Glomerular visceral epithelial cell (primary cell): ENCODE results near the gene SHCBP1L.
A peak's percentile ranks its signal among the peaks of the same experiment; 100 is the strongest.

ENCODE experiments used
- DNase-seq: peaks from one replicate; pipeline ENCODE4 v3.0.0-alpha.2; 2016; ENCODE audit errors: extremely low spot score

The SHCBP1L gene

DNA sequence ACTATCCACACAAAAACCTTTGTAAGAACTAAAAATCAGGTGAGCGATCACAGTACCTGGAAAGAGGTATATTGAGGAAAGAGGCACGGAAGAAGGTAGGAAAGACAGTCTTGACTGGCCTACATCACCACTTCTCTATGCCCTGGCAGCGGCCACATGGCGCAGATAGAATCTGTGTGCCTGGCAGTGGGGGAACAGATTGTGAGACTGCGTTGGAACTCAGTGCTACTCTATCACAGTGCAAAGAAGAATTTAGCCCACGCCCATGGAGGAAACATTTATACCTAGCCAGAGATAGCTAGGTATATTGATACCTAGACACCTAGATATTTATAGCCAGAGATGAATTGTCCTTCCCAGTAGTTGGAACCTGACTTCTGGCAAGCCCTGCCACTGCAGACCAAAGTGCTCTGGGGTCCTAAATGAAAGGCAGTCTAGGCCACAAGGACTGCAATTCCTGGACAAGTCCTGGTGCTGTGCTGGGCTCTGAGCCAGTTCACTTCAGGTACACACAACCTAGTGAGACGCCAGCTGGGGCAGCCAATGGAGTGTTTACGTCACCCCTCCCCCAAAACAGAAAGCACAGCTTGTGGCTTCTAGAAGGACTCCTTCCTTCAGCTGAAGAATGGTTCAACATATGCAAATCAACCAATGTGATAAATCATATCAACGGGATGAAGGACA lies 61.9 kb downstream of the SHCBP1L start:
- no peak for DNase-seq

DNA sequence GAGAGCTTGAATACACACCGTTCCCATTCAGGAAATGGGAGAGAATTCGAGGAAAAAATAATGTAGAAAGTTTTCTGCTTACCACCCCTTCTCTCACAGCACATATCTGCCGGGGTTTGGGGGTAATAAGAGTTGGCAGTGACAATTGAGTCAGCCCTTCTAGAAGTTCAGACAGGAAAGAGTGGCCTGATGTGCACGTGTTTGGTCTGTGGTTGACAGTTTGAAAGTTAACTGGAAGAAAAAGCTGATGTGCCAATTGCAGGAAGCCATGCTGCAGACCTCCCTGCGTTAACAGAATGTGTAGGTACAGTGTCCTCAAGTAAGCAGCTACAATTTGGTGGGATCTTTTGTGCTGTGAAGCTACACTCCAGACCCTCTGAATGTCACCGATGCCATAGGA lies 63.0 kb downstream of the SHCBP1L start:
- DNase-seq, result no peak

DNA sequence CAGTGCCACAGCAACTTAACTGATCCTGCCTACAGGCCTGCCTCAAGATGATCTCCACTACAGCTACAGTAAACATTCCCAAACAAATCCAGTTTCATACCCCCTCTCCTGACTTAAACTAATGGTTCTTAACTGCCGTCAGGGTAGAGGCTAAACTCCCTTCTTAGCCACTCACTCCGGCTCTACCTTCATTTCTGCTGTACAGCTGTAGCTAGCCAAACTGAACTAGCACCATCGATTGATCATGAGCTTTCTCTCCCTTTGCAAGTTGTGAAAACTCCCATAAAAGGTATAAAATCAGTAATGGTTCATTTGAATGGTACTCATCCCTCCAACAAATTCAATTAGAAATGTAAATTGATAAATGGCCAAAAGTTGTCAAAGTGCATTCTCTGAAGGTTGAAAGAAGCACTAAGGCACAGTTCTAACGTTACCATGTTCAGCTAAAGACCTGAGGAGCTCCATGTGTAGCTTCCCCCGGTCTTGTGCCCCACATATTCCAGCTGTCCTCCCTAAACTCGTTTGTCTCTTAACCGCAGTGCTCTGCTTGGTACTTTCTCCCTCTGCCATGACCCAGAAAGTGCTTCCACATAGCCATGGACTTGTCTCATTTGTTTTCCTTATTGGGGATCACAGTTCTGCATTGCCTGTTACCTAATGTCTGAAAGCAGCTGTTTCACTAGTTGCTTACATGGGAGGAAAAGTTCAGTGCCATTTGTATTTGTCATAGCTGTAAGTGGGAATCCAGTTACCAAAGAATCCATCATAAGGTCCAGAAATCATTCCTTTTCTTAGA lies 64.0 kb downstream of the SHCBP1L start:
- no peak for DNase-seq

DNA sequence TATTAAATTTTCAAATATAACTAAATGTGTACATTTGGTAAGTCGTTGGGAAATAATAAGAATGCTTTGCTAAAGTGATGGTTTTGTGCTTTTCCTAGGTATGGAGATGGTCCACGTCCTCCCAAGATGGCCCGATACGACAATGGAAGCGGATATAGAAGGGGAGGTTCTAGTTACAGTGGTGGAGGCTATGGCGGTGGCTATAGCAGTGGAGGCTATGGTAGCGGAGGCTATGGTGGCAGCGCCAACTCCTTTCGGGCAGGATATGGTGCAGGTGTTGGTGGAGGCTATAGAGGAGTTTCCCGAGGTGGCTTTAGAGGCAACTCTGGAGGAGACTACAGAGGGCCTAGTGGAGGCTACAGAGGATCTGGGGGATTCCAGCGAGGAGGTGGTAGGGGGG lies 66.0 kb downstream of the SHCBP1L start:
- DNase-seq, result no peak

DNA sequence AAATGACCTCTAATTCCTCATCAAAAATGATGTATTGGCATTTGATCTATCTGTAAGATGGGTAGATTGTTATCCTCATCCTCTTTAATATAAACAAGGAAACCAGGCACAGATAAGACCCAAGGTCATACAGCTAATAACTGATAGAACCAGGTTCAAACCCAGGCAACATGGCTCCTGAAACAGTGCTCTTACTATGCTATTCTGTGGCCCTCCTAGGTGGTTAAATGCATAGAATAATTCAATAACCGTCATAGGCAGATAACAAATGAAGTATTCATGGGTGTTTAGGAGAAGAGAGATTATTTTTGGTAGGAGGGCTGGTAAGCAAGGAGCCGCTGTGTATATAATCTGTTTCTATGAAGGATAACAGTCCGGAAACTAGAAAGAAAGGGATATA lies 67.4 kb downstream of the SHCBP1L start:
- no peak for DNase-seq

DNA sequence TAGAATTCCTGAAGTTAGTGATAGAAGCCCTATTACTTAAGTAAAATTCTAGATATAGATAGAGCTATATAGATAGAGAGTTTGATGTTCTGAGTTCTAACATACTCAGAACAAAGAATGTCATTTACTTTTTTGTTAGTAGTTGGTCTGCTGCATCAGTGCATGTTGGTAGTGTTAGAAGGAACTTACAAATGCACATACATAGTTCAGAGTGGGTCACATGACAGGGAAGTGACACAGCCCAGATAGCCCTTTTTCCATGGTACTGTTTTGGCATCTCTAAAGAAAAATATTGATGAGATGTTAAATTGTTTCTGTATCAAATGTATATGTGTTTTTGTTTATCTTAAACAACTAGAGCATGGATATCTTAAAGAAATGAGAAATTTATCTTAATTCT lies 68.1 kb downstream of the SHCBP1L start:
- DNase-seq, result no peak

DNA sequence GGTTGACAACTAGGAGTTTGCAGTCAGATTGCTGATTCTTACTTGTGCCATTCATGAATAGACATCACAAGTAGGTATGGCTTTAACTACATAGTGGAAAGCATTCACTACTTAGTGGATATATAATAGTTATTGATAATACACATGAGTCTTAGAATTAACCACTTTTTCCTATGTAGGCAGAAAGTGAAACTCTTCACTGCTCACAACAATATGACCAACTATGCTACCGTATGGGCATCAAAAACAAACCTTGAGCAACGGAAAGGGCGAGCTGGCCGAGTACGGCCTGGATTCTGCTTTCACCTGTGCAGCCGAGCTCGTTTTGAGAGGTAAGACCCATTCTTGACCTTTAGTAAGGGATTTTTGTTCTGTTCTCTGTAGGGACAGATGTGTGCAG lies 75.1 kb downstream of the SHCBP1L start:
- no peak for DNase-seq

DNA sequence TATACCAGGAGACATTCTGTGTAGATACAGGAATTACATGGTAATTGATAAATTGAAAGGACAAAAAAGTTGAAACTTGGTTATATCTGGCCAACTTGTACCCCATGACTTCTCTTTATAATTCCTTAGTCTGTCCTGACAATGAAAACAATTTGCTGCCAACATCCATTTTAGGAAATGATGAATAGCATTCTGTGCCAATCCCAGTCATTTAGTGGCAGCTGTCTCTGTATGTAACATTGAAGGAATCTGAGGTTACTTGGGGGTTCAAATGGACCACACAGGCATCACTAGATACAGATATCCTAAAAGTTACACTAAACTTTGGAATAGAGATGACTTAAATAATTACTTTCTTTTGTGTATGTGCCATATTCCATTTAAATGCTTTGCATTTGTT lies 75.6 kb downstream of the SHCBP1L start:
- DNase-seq, result no peak

DNA sequence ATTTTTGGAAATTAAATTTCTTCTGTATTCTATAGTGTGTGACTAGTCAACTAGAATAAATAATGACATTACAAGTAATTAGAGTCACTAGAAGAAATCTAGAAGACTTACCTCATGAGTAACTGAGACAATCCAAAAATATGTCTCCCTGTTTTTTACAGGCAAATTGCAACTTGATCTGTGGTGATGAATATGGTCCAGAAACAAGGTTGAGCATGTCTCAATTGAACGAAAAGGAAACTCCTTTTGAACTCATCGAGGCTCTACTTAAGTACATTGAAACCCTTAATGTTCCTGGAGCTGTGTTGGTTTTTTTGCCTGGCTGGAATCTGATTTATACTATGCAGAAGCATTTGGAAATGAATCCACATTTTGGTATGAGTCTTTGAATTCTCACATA lies 77.1 kb downstream of the SHCBP1L start:
- no peak for DNase-seq

DNA sequence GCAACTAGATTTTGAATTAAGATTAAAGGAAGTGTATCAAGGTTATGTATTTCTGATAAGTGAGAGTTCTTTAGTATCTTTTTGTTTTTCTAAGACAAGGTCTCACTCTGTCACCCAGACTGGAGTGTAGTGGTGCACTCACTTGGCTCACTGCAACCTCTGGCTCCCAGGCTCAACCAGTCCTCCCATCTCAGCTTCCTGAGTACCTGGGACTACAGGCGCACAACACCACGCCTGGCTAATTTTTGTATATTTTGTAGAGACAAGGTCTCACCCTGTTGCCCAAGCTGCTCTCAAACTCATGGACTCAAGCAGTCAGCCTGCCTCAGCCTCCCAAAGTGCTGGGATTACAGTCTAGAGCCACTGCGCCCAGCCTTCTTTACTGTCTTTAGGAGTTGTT lies 80.1 kb downstream of the SHCBP1L start:
- DNase-seq, result no peak

DNA sequence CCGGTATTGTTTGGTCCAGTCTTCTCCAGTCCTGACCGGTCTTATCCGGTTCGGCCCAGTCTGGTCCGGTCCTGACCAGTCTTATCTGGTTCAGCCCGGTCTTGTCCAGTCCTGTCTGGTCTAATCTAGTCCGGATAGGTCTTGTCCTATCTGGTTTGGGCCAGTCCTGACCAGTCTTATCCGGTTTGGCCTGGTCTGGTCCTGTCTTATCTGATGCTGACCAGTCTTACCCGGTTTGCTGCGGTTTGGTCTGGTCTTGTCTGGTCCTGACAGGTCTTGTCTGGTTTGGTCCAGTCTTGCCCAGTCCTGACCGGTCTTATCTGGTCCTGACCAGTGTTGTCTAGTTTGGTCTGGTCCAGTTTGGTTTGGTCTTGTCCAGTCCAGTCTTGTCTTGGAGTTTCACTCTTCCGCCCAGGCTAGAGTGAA lies 83.7 kb downstream of the SHCBP1L start:
- no peak for DNase-seq

DNA sequence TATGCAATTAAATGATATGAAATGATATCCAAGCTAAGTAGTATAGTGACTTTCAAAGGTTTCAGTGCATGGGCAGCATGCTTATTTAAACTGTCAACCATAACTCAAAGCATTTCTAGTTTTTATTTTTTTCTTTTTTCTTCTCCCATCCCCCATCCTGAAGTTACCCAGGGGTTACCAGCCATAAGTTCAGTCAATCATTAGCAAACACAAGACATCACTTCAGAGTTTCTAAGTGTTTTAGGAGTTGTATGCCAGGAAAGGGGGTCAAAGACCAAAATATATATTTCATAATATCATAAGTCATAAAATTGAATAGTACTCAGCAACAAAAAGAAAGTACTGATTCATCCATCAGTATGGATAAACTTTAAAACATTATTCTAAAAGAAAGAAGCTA lies 85.1 kb downstream of the SHCBP1L start:
- no peak for DNase-seq

DNA sequence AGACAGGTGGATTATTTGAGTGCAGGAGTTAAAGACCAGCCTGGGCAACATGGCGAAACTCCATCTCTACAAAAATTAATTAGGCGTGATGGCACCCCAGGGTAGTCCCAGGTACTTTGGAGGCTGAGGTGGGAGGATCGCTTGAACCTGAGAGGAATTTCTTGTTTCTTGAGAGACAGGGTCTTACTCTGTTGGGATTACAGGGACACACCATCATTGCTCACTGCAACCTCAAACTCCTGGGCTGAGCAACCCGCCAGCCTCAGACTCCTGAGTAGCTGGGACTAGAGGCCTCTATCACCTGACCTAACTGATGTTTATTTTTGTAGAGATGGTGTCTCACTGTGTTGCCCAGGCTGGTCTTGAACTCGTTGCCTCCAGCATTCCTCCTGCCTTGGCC lies 89.0 kb downstream of the SHCBP1L start:
- DNase-seq, result no peak

DNA sequence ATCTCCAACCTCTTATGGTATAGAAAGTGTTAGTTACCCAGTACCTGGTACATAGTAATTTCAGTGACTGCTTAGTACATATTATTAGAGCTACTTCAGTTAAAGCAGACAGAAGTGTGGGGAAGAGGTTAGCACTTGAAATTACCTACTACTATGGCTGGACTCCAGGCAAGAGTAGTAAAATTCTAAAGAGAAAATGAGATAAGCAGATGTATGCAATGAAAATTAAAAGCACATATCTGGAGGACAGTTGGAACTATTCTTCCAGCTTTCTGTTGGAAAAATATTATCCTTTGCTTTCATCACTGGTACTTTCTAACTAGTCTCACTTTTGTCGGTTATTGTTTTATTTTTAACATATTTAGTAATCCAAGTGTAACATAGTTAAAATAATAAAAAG lies 90.1 kb downstream of the SHCBP1L start:
- no peak for DNase-seq

DNA sequence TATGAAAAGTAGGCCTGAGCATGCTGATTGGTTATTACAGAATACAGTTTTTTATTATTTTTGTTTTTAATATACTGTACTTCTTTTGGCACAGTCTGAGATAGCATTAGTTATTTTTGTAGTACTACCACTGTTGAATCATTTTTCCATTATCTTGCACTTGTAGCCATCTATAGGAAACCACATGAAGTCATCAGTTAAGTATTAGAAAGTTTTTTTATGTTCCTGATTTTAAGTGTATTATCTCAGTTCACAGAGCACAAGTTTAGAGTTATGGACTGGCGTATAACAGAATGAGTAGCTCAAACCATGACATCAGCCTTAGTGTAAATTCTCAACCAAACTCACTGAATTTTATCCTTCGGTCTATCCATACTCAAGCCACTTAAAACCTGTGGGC lies 91.0 kb downstream of the SHCBP1L start:
- peak; percentile 50 for DNase-seq

DNA sequence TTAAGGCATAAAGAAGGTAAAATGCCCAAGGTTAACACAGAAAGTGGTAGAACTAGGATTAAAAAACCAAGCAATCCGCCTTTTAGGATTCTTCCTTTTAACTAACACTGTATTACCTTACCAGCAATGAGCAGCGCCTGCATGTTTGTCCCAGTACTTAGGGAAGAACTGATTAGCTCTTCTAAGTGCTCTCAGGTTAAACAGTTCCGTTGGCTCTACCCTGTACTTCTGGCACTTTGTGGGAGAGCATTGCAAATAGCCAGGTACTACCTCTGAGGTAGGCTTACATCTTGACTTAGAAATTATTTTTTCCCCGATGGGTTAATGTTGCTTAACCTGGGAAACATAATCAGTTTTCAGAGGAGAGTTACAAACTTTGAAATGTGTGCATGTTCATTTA lies 92.3 kb downstream of the SHCBP1L start:
- no peak for DNase-seq

DNA sequence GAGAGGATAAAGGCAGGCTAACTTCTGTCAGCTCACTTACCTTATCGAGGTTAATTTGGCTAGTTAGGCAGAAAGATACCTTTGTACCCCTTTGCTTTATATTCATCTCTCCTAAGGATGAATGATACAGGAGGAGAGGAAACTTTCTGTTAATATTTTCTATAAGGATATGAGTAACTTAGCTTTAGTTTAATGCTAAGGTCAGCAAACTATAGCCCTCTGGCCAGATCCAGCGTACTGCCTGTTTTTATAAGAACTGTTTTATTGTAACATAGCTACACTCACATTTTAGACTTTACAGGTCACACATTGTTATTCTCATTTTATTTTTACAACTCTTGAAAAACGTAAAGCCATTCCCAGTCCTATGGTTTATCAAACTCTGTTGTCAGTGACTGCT lies 95.8 kb downstream of the SHCBP1L start:
- DNase-seq, result no peak

DNA sequence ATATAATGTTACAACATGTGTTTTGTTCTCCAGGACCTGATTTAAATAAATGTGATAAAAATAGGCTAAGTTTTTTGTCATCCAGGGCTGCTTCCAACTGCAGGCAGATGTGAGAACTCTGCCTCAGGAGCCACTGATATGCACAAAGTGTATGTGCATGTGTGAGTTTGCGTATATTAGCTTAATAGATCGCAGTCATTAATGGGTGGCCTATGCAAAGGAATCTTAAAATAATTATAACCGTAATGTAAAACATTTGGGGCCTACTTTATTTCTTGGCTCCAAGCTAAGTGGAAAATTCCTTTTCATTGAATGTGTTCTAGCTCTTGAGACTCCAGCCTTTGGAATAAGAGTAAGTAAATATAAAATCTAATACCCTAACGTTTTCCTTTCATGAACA lies 97.1 kb downstream of the SHCBP1L start:
- DNase-seq, result no peak

DNA sequence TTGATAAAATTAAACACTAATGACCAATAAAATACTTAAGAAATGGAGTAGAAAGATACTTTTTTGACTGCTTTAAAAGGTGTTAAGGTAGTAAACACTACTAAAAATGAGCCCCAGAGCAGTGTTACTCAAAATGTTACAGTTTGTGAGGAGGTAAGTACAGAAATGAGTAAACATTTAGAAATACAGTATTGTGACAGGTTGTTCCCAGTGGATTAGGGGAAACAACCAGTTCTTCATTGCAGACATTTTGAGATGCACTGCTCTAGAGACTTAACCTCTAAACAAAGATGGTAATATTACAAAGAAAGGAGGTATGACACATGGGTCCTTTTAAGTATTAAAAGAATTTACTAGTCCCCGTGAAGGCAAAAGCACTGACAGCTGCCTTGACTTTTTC lies 101.1 kb downstream of the SHCBP1L start:
- DNase-seq, result no peak

DNA sequence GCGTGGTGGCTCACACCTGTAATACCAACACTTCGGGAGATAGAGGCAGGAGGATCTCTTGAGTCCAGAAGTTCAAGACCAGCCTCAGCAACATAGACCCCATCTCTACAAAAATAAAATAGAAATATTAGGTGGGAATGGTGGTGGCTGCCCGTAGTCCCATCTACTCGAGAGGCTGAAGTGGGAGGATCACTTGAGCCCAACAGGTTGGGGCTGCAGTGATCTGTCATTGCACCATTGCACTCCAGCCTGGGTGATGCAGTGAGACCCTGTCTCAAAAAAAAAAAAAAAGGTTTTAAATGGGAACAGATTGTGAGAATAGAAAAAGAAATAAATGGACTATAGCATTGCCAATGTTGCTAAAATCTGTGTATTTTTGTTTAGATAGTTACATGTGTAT lies 102.6 kb downstream of the SHCBP1L start:
- DNase-seq, result no peak
